Frontal cortex (tissue), 4 donors: Measurements from ENCODE around the gene OR6J1. TPM values are rescaled to one million over a fixed set of nuclear protein-coding genes. Genes with fewer than 3 reads are reported as not detected.
"Not testable (repeated sequence)": the region's sequence is repeated elsewhere in the genome, so short reads cannot be mapped to it uniquely, and the experiment has no call there.

ENCODE experiments used
- DNase-seq, 2 donors: peaks; one replicate each; pipeline ENCODE4 v3.0.0; 2012; ENCODE audit warnings: low spot score in 2 of 2
- FAIRE-seq: peaks from 2 replicates; lab custom pipeline; 2012; peaks lifted over from hg19 to GRCh38; lab: Jason Lieb, UNC
- total RNA-seq: library from RNA; depleted of rRNA; stranded (reverse); fragments of >200 nt; gene quantifications from one replicate; pipeline ENCODE4 v1.2.3, GENCODE V29; 2014
- donor health status: control.
- donor health status: control.
- donor health status: control.

Gene OR6J1
- not detected for total RNA-seq

GRCh38 chr14:22644305-22644635 lies at the start of gene OR6J1:
Gene OR6J1, minus strand, starts transcription at chr14:22644352. Its CDS starts 9,541 bp downstream, at chr14:22634811.
- no peak for DNase-seq
- no peak for FAIRE-seq

GRCh38 chr14:22692194-22692593 lies 48.0 kb upstream of the OR6J1 start:
- FAIRE-seq = no peak
- no peak for DNase-seq

GRCh38 chr14:22691171-22691570 lies 47.0 kb upstream of the OR6J1 start:
- FAIRE-seq (no peak), DNase-seq (no peak)

- no peak for DNase-seq
- FAIRE-seq = no peak
Measured at GRCh38 chr14:22689199-22689598, 45.0 kb upstream of the OR6J1 start.

- FAIRE-seq, DNase-seq: not testable (repeated sequence)
Measured at GRCh38 chr14:22687969-22688368, 43.8 kb upstream of the OR6J1 start.

GRCh38 chr14:22686176-22686611 lies 42.0 kb upstream of the OR6J1 start:
- not testable (repeated sequence) for DNase-seq, FAIRE-seq

GRCh38 chr14:22685467-22685866 lies 41.3 kb upstream of the OR6J1 start:
- FAIRE-seq = no peak
- no peak for DNase-seq

- DNase-seq, FAIRE-seq: not testable (repeated sequence)
Measured at GRCh38 chr14:22683428-22683827, 39.3 kb upstream of the OR6J1 start.

- DNase-seq (no peak), FAIRE-seq (no peak)
Measured at GRCh38 chr14:22678221-22678620, 34.1 kb upstream of the OR6J1 start.

- not testable (repeated sequence) for DNase-seq, FAIRE-seq
Measured at GRCh38 chr14:22677551-22677950, 33.4 kb upstream of the OR6J1 start.

- no peak for FAIRE-seq
- no peak for DNase-seq
Measured at GRCh38 chr14:22671622-22672021, 27.5 kb upstream of the OR6J1 start.

GRCh38 chr14:22668863-22669262 lies 24.7 kb upstream of the OR6J1 start:
- no peak for DNase-seq
- FAIRE-seq = no peak

- FAIRE-seq (no peak), DNase-seq (no peak)
Measured at GRCh38 chr14:22668417-22668816, 24.3 kb upstream of the OR6J1 start.

GRCh38 chr14:22667881-22668280 lies 23.7 kb upstream of the OR6J1 start:
- no peak for FAIRE-seq

GRCh38 chr14:22666203-22666893 lies 22.2 kb upstream of the OR6J1 start:
- no peak for DNase-seq
- FAIRE-seq = no peak

More at GRCh38 chr14:22667881-22668280, 23.7 kb upstream of the OR6J1 start:
- DNase-seq = no peak

GRCh38 chr14:22664261-22664660 lies 20.1 kb upstream of the OR6J1 start:
- FAIRE-seq = no peak

GRCh38 chr14:22660654-22661053 lies 16.5 kb upstream of the OR6J1 start:
- DNase-seq (no peak), FAIRE-seq (no peak)

More at GRCh38 chr14:22664261-22664660, 20.1 kb upstream of the OR6J1 start:
- DNase-seq = no peak

- no peak for DNase-seq
- FAIRE-seq = no peak
Measured at GRCh38 chr14:22658946-22659345, 14.8 kb upstream of the OR6J1 start.

GRCh38 chr14:22657861-22658260 lies 13.7 kb upstream of the OR6J1 start:
- DNase-seq = no peak
- no peak for FAIRE-seq

GRCh38 chr14:22656945-22657731 lies 13.0 kb upstream of the OR6J1 start:
- FAIRE-seq (no peak), DNase-seq (no peak)

GRCh38 chr14:22656226-22656625 lies 12.1 kb upstream of the OR6J1 start:
- no peak for DNase-seq
- FAIRE-seq = no peak
